GM21825 (cell line): ENCODE measurements around the gene MYH6.

Experiments
- ATAC-seq: cut with Tn5 transposase; IDR thresholded peaks from one replicate; pipeline ENCODE4 v1.9.1; 2021; ENCODE audit warnings: mild to moderate bottlenecking, moderate library complexity; ENCODE audit not compliant: unreplicated experiment

Gene MYH6

GRCh38 chr14:23339506-23340268 is 68.4 kb downstream of the MYH6 start:
- ATAC-seq = no peak

- ATAC-seq = no peak
Observed at GRCh38 chr14:23335623-23336022, 72.5 kb downstream of the MYH6 start.
